ENCODE results near the gene LPIN2.
"Not testable (repeated sequence)": the region's sequence is repeated elsewhere in the genome, so short reads cannot be mapped to it uniquely, and the experiment has no call there.

Gene LPIN2

GRCh38 chr18:3007491-3007890 is 5.5 kb downstream of the LPIN2 start:
- DNase-seq (ENCODE audit: low read depth, low spot score), result no peak

GRCh38 chr18:3005462-3005861 is 7.5 kb downstream of the LPIN2 start:
- DNase-seq (ENCODE audit: low read depth, low spot score), result no peak

- DNase-seq (ENCODE audit: low read depth, low spot score), result not testable (repeated sequence)
Measured at GRCh38 chr18:3003766-3004165, 9.2 kb downstream of the LPIN2 start.

GRCh38 chr18:3002732-3003131 is 10.2 kb downstream of the LPIN2 start:
- no peak for DNase-seq (ENCODE audit: low read depth, low spot score)

- no peak for DNase-seq (ENCODE audit: low read depth, low spot score)
Measured at GRCh38 chr18:2998644-2999043, 14.3 kb downstream of the LPIN2 start.

GRCh38 chr18:2997846-2998564 is 14.9 kb downstream of the LPIN2 start:
- no peak for DNase-seq (ENCODE audit: low read depth, low spot score)

GRCh38 chr18:2997429-2997828 is 15.5 kb downstream of the LPIN2 start:
- DNase-seq (ENCODE audit: low read depth, low spot score), result no peak

- DNase-seq (ENCODE audit: low read depth, low spot score), result no peak
Measured at GRCh38 chr18:2994603-2995432, 18.1 kb downstream of the LPIN2 start.

- no peak for DNase-seq (ENCODE audit: low read depth, low spot score)
Measured at GRCh38 chr18:2994020-2994589, 18.8 kb downstream of the LPIN2 start.

- no peak for DNase-seq (ENCODE audit: low read depth, low spot score)
Measured at GRCh38 chr18:2992995-2993877, 19.7 kb downstream of the LPIN2 start.

GRCh38 chr18:2990956-2991640 is 21.8 kb downstream of the LPIN2 start:
- no peak for DNase-seq (ENCODE audit: low read depth, low spot score)

- no peak for DNase-seq (ENCODE audit: low read depth, low spot score)
Measured at GRCh38 chr18:2987876-2988790, 24.8 kb downstream of the LPIN2 start.

- DNase-seq (ENCODE audit: low read depth, low spot score), result no peak
Measured at GRCh38 chr18:2986150-2986865, 26.6 kb downstream of the LPIN2 start.

- DNase-seq (ENCODE audit: low read depth, low spot score), result no peak
Measured at GRCh38 chr18:2985628-2986027, 27.3 kb downstream of the LPIN2 start.

- no peak for DNase-seq (ENCODE audit: low read depth, low spot score)
Measured at GRCh38 chr18:2984703-2985261, 28.2 kb downstream of the LPIN2 start.

- no peak for DNase-seq (ENCODE audit: low read depth, low spot score)
Measured at GRCh38 chr18:2984091-2984490, 28.9 kb downstream of the LPIN2 start.

- no peak for DNase-seq (ENCODE audit: low read depth, low spot score)
Measured at GRCh38 chr18:2983296-2983695, 29.6 kb downstream of the LPIN2 start.

GRCh38 chr18:2982452-2983269 is 30.3 kb downstream of the LPIN2 start:
- no peak for DNase-seq (ENCODE audit: low read depth, low spot score)
